ENCODE data around the gene TRPC6.

The TRPC6 gene

GRCh38 chr11:101566626-101567025, 17.2 kb downstream of the TRPC6 start:
- Mint-ChIP-seq H3K36me3 (ENCODE audit: low read depth) (no peaks in the 10 kb centered on the region), H3K9me3 (peaks cover 3% of the 10 kb centered on the region), H3K4me1 (ENCODE audit: low read depth) (no peaks in the 10 kb centered on the region), H3K27ac (no peak overlapping the region), H3K4me3 (no peak overlapping the region), H3K27me3 (ENCODE audit: low read depth) (no peaks in the 10 kb centered on the region)

GRCh38 chr11:101563166-101563565, 20.6 kb downstream of the TRPC6 start:
- no peak overlapping the region for H3K4me3 Mint-ChIP-seq
- H3K27ac Mint-ChIP-seq = no peak overlapping the region
- no peaks in the 10 kb centered on the region for H3K36me3 Mint-ChIP-seq (ENCODE audit: low read depth)
- no peaks in the 10 kb centered on the region for H3K4me1 Mint-ChIP-seq (ENCODE audit: low read depth)
- H3K27me3 Mint-ChIP-seq (ENCODE audit: low read depth) = no peaks in the 10 kb centered on the region
- H3K9me3 Mint-ChIP-seq = no peaks in the 10 kb centered on the region

GRCh38 chr11:101555366-101555765, 28.4 kb downstream of the TRPC6 start:
- no peaks in the 10 kb centered on the region for H3K36me3 Mint-ChIP-seq (ENCODE audit: low read depth)
- H3K9me3 Mint-ChIP-seq = peaks cover 7% of the 10 kb centered on the region
- H3K27me3 Mint-ChIP-seq (ENCODE audit: low read depth) = no peaks in the 10 kb centered on the region
- no peak overlapping the region for H3K4me3 Mint-ChIP-seq
- no peak overlapping the region for H3K27ac Mint-ChIP-seq
- H3K4me1 Mint-ChIP-seq (ENCODE audit: low read depth) = no peaks in the 10 kb centered on the region

GRCh38 chr11:101553891-101554292, 29.9 kb downstream of the TRPC6 start:
- H3K36me3 Mint-ChIP-seq (ENCODE audit: low read depth) = no peaks in the 10 kb centered on the region
- peaks cover 7% of the 10 kb centered on the region for H3K9me3 Mint-ChIP-seq
- no peak overlapping the region for H3K27ac Mint-ChIP-seq
- H3K4me1 Mint-ChIP-seq (ENCODE audit: low read depth) = no peaks in the 10 kb centered on the region
- no peak overlapping the region for H3K4me3 Mint-ChIP-seq
- H3K27me3 Mint-ChIP-seq (ENCODE audit: low read depth) = no peaks in the 10 kb centered on the region

- Mint-ChIP-seq H3K27ac (no peak overlapping the region), H3K4me3 (no peak overlapping the region), H3K4me1 (ENCODE audit: low read depth) (no peaks in the 10 kb centered on the region), H3K36me3 (ENCODE audit: low read depth) (no peaks in the 10 kb centered on the region), H3K9me3 (peaks cover 6% of the 10 kb centered on the region), H3K27me3 (ENCODE audit: low read depth) (no peaks in the 10 kb centered on the region)
Measured at GRCh38 chr11:101552888-101553287, 30.9 kb downstream of the TRPC6 start.

GRCh38 chr11:101528541-101528940, 55.3 kb downstream of the TRPC6 start:
- no peaks in the 10 kb centered on the region for H3K4me1 Mint-ChIP-seq (ENCODE audit: low read depth)
- H3K27ac Mint-ChIP-seq = no peak overlapping the region
- H3K9me3 Mint-ChIP-seq = no peaks in the 10 kb centered on the region
- H3K27me3 Mint-ChIP-seq (ENCODE audit: low read depth) = no peaks in the 10 kb centered on the region
- no peaks in the 10 kb centered on the region for H3K36me3 Mint-ChIP-seq (ENCODE audit: low read depth)
- H3K4me3 Mint-ChIP-seq = no peak overlapping the region

GRCh38 chr11:101523634-101524260, 60.1 kb downstream of the TRPC6 start:
- H3K36me3 Mint-ChIP-seq (ENCODE audit: low read depth) = no peaks in the 10 kb centered on the region
- H3K9me3 Mint-ChIP-seq = no peaks in the 10 kb centered on the region

GRCh38 chr11:101523193-101523592, 60.6 kb downstream of the TRPC6 start:
- H3K4me3 Mint-ChIP-seq = no peak overlapping the region
- H3K27ac Mint-ChIP-seq = no peak overlapping the region
- H3K36me3 Mint-ChIP-seq (ENCODE audit: low read depth) = no peaks in the 10 kb centered on the region
- H3K9me3 Mint-ChIP-seq = no peaks in the 10 kb centered on the region
- H3K4me1 Mint-ChIP-seq (ENCODE audit: low read depth) = no peaks in the 10 kb centered on the region
- H3K27me3 Mint-ChIP-seq (ENCODE audit: low read depth) = no peaks in the 10 kb centered on the region

More at GRCh38 chr11:101523634-101524260, 60.1 kb downstream of the TRPC6 start:
- Mint-ChIP-seq H3K4me3 (no peak overlapping the region), H3K27ac (no peak overlapping the region), H3K27me3 (ENCODE audit: low read depth) (no peaks in the 10 kb centered on the region), H3K4me1 (ENCODE audit: low read depth) (no peaks in the 10 kb centered on the region)

- Mint-ChIP-seq H3K9me3 (no peaks in the 10 kb centered on the region), H3K4me3 (no peak overlapping the region), H3K4me1 (ENCODE audit: low read depth) (no peaks in the 10 kb centered on the region), H3K27ac (no peak overlapping the region), H3K36me3 (ENCODE audit: low read depth) (no peaks in the 10 kb centered on the region), H3K27me3 (ENCODE audit: low read depth) (no peaks in the 10 kb centered on the region)
Measured at GRCh38 chr11:101521821-101522220, 62.0 kb downstream of the TRPC6 start.

- Mint-ChIP-seq H3K36me3 (ENCODE audit: low read depth) (no peaks in the 10 kb centered on the region), H3K9me3 (peaks cover 4% of the 10 kb centered on the region), H3K4me3 (no peak overlapping the region), H3K27me3 (ENCODE audit: low read depth) (no peaks in the 10 kb centered on the region), H3K4me1 (ENCODE audit: low read depth) (no peaks in the 10 kb centered on the region), H3K27ac (no peak overlapping the region)
Measured at GRCh38 chr11:101516546-101516945, 67.3 kb downstream of the TRPC6 start.

GRCh38 chr11:101511065-101511464, 72.7 kb downstream of the TRPC6 start:
- Mint-ChIP-seq H3K36me3 (ENCODE audit: low read depth) (no peaks in the 10 kb centered on the region), H3K27ac (no peak overlapping the region), H3K4me1 (ENCODE audit: low read depth) (no peaks in the 10 kb centered on the region), H3K27me3 (ENCODE audit: low read depth) (no peaks in the 10 kb centered on the region), H3K9me3 (peaks cover 4% of the 10 kb centered on the region), H3K4me3 (no peak overlapping the region)

- no peaks in the 10 kb centered on the region for H3K4me1 Mint-ChIP-seq (ENCODE audit: low read depth)
- H3K27ac Mint-ChIP-seq = no peak overlapping the region
- H3K9me3 Mint-ChIP-seq = peaks cover 4% of the 10 kb centered on the region
- no peaks in the 10 kb centered on the region for H3K27me3 Mint-ChIP-seq (ENCODE audit: low read depth)
- H3K4me3 Mint-ChIP-seq = no peak overlapping the region
- no peaks in the 10 kb centered on the region for H3K36me3 Mint-ChIP-seq (ENCODE audit: low read depth)
Measured at GRCh38 chr11:101510591-101510990, 73.2 kb downstream of the TRPC6 start.

GRCh38 chr11:101509922-101510321, 73.9 kb downstream of the TRPC6 start:
- no peaks in the 10 kb centered on the region for H3K36me3 Mint-ChIP-seq (ENCODE audit: low read depth)
- no peak overlapping the region for H3K27ac Mint-ChIP-seq
- no peaks in the 10 kb centered on the region for H3K4me1 Mint-ChIP-seq (ENCODE audit: low read depth)
- H3K9me3 Mint-ChIP-seq = peaks cover 4% of the 10 kb centered on the region
- H3K27me3 Mint-ChIP-seq (ENCODE audit: low read depth) = no peaks in the 10 kb centered on the region
- H3K4me3 Mint-ChIP-seq = no peak overlapping the region

GRCh38 chr11:101508370-101508769, 75.4 kb downstream of the TRPC6 start:
- Mint-ChIP-seq H3K27me3 (ENCODE audit: low read depth) (no peaks in the 10 kb centered on the region), H3K9me3 (peaks cover 4% of the 10 kb centered on the region), H3K4me1 (ENCODE audit: low read depth) (no peaks in the 10 kb centered on the region), H3K36me3 (ENCODE audit: low read depth) (no peaks in the 10 kb centered on the region), H3K27ac (no peak overlapping the region), H3K4me3 (no peak overlapping the region)

GRCh38 chr11:101498891-101499290, 84.9 kb downstream of the TRPC6 start:
- no peak overlapping the region for H3K4me3 Mint-ChIP-seq
- H3K9me3 Mint-ChIP-seq = no peaks in the 10 kb centered on the region
- no peaks in the 10 kb centered on the region for H3K36me3 Mint-ChIP-seq (ENCODE audit: low read depth)
- no peaks in the 10 kb centered on the region for H3K4me1 Mint-ChIP-seq (ENCODE audit: low read depth)
- H3K27me3 Mint-ChIP-seq (ENCODE audit: low read depth) = no peaks in the 10 kb centered on the region
- no peak overlapping the region for H3K27ac Mint-ChIP-seq

- Mint-ChIP-seq H3K9me3 (peaks cover 3% of the 10 kb centered on the region), H3K4me3 (no peak overlapping the region), H3K27me3 (ENCODE audit: low read depth) (no peaks in the 10 kb centered on the region), H3K36me3 (ENCODE audit: low read depth) (no peaks in the 10 kb centered on the region), H3K4me1 (ENCODE audit: low read depth) (no peaks in the 10 kb centered on the region), H3K27ac (no peak overlapping the region)
Measured at GRCh38 chr11:101497291-101497690, 86.5 kb downstream of the TRPC6 start.
